Measurements from ENCODE around the gene RCOR3. TPM values are rescaled to one million over a fixed set of nuclear protein-coding genes. Genes with fewer than 3 reads are reported as not detected.
A peak's percentile ranks its signal among the peaks of the same experiment; 100 is the strongest.

The RCOR3 gene
- total and polyA plus RNA-seq, 10 of the 15 experiments (the other 5 are each of a cell fraction or from before 2014, with no cell fraction given) = 8.0 to 55.0 (median 25.1) TPM

DNA sequence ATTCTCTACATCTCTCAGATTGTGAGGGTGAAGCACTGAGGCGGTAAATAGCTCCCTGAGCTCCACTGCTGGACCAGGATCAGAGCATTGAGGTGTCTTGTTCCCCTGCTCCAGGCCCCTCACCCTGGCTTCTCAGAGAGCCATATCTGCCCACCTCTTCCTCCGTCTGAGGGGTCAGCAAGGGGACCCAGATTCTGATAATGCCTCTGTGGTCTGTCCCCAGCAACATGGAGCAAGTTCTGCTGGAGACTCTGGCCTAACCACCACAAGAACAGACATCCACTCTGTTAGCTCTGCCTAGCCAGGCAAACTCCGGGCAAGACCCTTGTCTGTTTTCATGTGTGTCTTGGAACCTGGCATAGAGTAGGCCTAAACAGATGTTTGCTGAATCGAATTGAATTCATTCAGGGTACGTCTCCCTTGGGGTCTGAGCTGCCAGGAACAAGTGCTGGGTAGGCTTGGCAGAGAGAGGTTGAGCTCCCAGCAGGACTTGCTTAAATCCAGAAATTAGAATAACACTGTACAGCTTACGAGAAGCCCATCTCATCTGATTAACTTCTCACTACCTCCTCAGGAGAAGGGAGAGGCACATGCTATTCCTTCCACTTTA lies 69.8 kb downstream of the RCOR3 start:
- WGBS (ENCODE audit: insufficient coverage, insufficient replicate concordance, low lambda C conversion rate, missing lambda C conversion rate) = 23% methylated on average over 6 of the region's 6 CpGs
- 0 out of 4 replicates have a peak, but pooled peaks cover 0 to 4% of the 10 kb centered on the region in 2 experiments for H3K36me3 ChIP-seq (ENCODE audit: control insufficient read depth in 2 of 2, insufficient read depth in 2 of 2, low read length in 1 of 2)
- H3K4me3 ChIP-seq = peak overlapping the region; percentile 65
- H3K9me3 ChIP-seq (replicated peaks; ENCODE audit: control insufficient read depth, insufficient read depth, low read length) = no peaks in the 10 kb centered on the region
- peak overlapping the region; percentile 99 for H3K4me2 ChIP-seq (ENCODE audit: control insufficient read depth, insufficient read depth)
- FAIRE-seq (peak; percentile 23), DNase-seq (ENCODE audit: low read depth, low spot score) (no peak), ATAC-seq (peak; percentile 8)
- peaks cover 79% of the 10 kb centered on the region for H3K79me2 ChIP-seq (ENCODE audit: control insufficient read depth, insufficient read depth, low read length)
- H4K20me1 ChIP-seq (ENCODE audit: control insufficient read depth, insufficient read depth) = no peaks in the 10 kb centered on the region
- SMC1A ChIA-PET (ENCODE audit: uncharacterized antibody, unreplicated experiment) = interaction anchor here (0.9 to 3.6 kb wide), 21 partner anchors 8 to 929 kb away, joined by 3 to 29 read pairs (median 4); no protein-coding TSS in a partner anchor
- H2AFZ ChIP-seq (ENCODE audit: control insufficient read depth, low read depth, low read length) = peak overlapping the region; percentile 42
- RAD21 ChIA-PET (ENCODE audit: unreplicated experiment) = interaction anchor here (0.6 to 3.7 kb wide), 16 partner anchors 10 to 369 kb away, joined by 3 to 13 read pairs (median 4); no protein-coding TSS in a partner anchor
- H3K4me1 ChIP-seq (ENCODE audit: control insufficient read depth, insufficient read depth, low read length) = peaks cover 48% of the 10 kb centered on the region
- BruUV-seq (replicated peaks) = no TSS peak
- intact Hi-C loops (cut with micrococcal nuclease; ENCODE audit: unreplicated experiment) = loop anchor here (5.0 kb wide), 1 partner anchor 248 kb away; the partner anchor contains the start of gene SLC30A1
- TF ChIP-seq RUNX3 (IDR thresholded peaks at IDR 0.05; ENCODE audit: low read length) = 0 out of 2 replicates have a peak, but pooled peaks have one; percentile 5
- TF ChIP-seq, protein P1, sequence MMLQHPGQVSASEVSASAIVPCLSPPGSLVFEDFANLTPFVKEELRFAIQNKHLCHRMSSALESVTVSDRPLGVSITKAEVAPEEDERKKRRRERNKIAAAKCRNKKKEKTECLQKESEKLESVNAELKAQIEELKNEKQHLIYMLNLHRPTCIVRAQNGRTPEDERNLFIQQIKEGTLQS (IDR thresholded peaks at IDR 0.05; ENCODE audit: borderline replicate concordance, extremely low read depth, low read depth, low read length) = no peak
- POLR2A ChIA-PET = interaction anchor here (1.1 to 2.3 kb wide), 9 partner anchors 9 to 250 kb away, joined by 3 to 9 read pairs (median 6); partner anchors contain the start of gene SLC30A1
- CTCF ChIA-PET = interaction anchor here (0.9 to 11.0 kb wide), 14 partner anchors 9 to 326 kb away, joined by 3 to 99 read pairs (median 6); no protein-coding TSS in a partner anchor
- no peaks in the 10 kb centered on the region for H3K27me3 ChIP-seq (replicated peaks in 1 of 2; ENCODE audit: control insufficient read depth in 2 of 2, insufficient read depth in 2 of 2, low read length in 1 of 2)
- peak overlapping the region; percentile 81 for H3K27ac ChIP-seq (ENCODE audit: control insufficient read depth, insufficient read depth)
- peak overlapping the region; percentile 83 for H3K9ac ChIP-seq (ENCODE audit: control insufficient read depth, insufficient read depth, low read length)
- in situ Hi-C loops (cut with MboI) = loop anchor here (10.0 kb wide), 1 partner anchor 186 kb away; no protein-coding TSS in a partner anchor

DNA sequence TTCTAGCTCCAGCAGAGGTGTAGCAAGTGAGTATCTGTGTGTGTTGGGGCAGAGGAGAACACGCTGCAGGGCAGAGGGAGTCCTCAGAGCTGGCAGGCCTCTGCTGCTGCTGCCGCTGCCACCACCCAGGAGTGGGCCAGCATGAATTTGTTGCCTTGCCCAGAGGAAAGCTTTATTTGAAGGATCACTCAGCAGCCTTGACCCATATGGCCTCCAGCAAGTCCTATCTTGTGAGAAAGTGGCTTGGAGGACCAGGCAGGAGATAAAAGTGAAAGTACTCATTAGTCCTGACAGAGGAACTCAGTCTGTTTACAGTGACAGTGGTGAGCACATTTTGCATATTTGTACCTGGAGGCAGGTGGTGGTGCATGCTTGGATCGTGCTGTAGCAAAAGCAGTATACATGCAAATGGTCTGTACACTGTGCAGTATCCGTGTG lies 70.6 kb downstream of the RCOR3 start:
- CTCF ChIA-PET = interaction anchor here (0.9 to 11.0 kb wide), 9 partner anchors 8 to 185 kb away, joined by 3 to 99 read pairs (median 5); no protein-coding TSS in a partner anchor
- FAIRE-seq (peak; percentile 49), DNase-seq (ENCODE audit: low read depth, low spot score) (no peak), ATAC-seq (peak; percentile 50)
- no peaks in the 10 kb centered on the region for H3K27me3 ChIP-seq (replicated peaks in 1 of 2; ENCODE audit: control insufficient read depth in 2 of 2, insufficient read depth in 2 of 2, low read length in 1 of 2)
- peak overlapping the region; percentile 83 for H3K9ac ChIP-seq (ENCODE audit: control insufficient read depth, insufficient read depth, low read length)
- intact Hi-C loops (cut with micrococcal nuclease; ENCODE audit: unreplicated experiment) (loop anchor here (5.0 kb wide), 1 partner anchor 248 kb away; the partner anchor contains the start of gene SLC30A1), in situ Hi-C loops (cut with MboI) (loop anchor here (10.0 kb wide), 1 partner anchor 185 kb away; no protein-coding TSS in a partner anchor)
- peak overlapping the region; percentile 65 for H3K4me3 ChIP-seq
- SMC1A ChIA-PET (ENCODE audit: uncharacterized antibody, unreplicated experiment) = interaction anchor here (1.0 to 3.6 kb wide), 10 partner anchors 9 to 351 kb away, joined by 3 to 29 read pairs (median 8); no protein-coding TSS in a partner anchor
- peaks cover 85% of the 10 kb centered on the region for H3K79me2 ChIP-seq (ENCODE audit: control insufficient read depth, insufficient read depth, low read length)
- H3K4me2 ChIP-seq (ENCODE audit: control insufficient read depth, insufficient read depth) = peak overlapping the region; percentile 99
- WGBS (ENCODE audit: insufficient coverage, insufficient replicate concordance, low lambda C conversion rate, missing lambda C conversion rate) = 41% methylated on average over 4 of the region's 4 CpGs
- BruUV-seq (replicated peaks) = no TSS peak
- TF ChIP-seq SPI1 (IDR thresholded peaks at IDR 0.05; ENCODE audit: borderline replicate concordance, insufficient read depth, low read depth, low read length) = peak; percentile 14; the same call in 1 of the 2 replicates
- TF ChIP-seq TCF3 (IDR thresholded peaks at IDR 0.05; ENCODE audit: borderline replicate concordance, insufficient read depth, low read depth, low read length) = no peak
- TF ChIP-seq RUNX3 (IDR thresholded peaks at IDR 0.05; ENCODE audit: low read length) = peak; percentile 28; the same call in 1 of the 2 replicates
- peak; percentile 94; the same call in 2 of the 3 replicates for TF ChIP-seq POU2F2 (IDR thresholded peaks at IDR 0.05; ENCODE audit: borderline replicate concordance, low read depth, low read length)
- TF ChIP-seq NRF1 (conservative IDR thresholded peaks at IDR 0.05; ENCODE audit: low read depth, low read length) = no peak
- TF ChIP-seq, protein P1 (IDR thresholded peaks at IDR 0.05; ENCODE audit: borderline replicate concordance, extremely low read depth, low read depth, low read length) = no peak
- TF ChIP-seq MTA2 (IDR thresholded peaks at IDR 0.05; ENCODE audit: low read depth) = no peak
- TF ChIP-seq ZNF207 (IDR thresholded peaks at IDR 0.05; ENCODE audit: borderline replicate concordance) = no peak
- peak; percentile 72 to 73 for TF ChIP-seq BHLHE40 (IDR thresholded peaks at IDR 0.05; ENCODE audit: borderline replicate concordance in 1 of 2, low read depth in 2 of 2, low read length in 1 of 2)
- H4K20me1 ChIP-seq (ENCODE audit: control insufficient read depth, insufficient read depth) = no peaks in the 10 kb centered on the region
- H2AFZ ChIP-seq (ENCODE audit: control insufficient read depth, low read depth, low read length) = no peak overlapping the region; the same call in 1 of the 2 replicates
- H3K36me3 ChIP-seq (ENCODE audit: control insufficient read depth in 2 of 2, insufficient read depth in 2 of 2, low read length in 1 of 2) = 0 out of 4 replicates have a peak, but pooled peaks cover 0 to 4% of the 10 kb centered on the region in 2 experiments
- peak overlapping the region; percentile 81 for H3K27ac ChIP-seq (ENCODE audit: control insufficient read depth, insufficient read depth)
- RAD21 ChIA-PET (ENCODE audit: unreplicated experiment) = interaction anchor here (0.7 to 3.7 kb wide), 10 partner anchors 9 to 367 kb away, joined by 3 to 13 read pairs (median 4); no protein-coding TSS in a partner anchor
- no peaks in the 10 kb centered on the region for H3K9me3 ChIP-seq (replicated peaks; ENCODE audit: control insufficient read depth, insufficient read depth, low read length)
- H3K4me1 ChIP-seq (ENCODE audit: control insufficient read depth, insufficient read depth, low read length) = peaks cover 51% of the 10 kb centered on the region
- POLR2A ChIA-PET = interaction anchor here (1.3 to 2.2 kb wide), 6 partner anchors 17 to 249 kb away, joined by 3 to 8 read pairs (median 6); partner anchors contain the start of gene SLC30A1

All from GM12878 (cell line).